WTC11 (cell line): Measurements from ENCODE around the gene SLCO2A1. TPM values are rescaled to one million over a fixed set of nuclear protein-coding genes. Genes with fewer than 3 reads are reported as not detected.

Experiments
- ATAC-seq: fragments of 200-7000 bp; cut with Tn5 transposase; 2 replicates; pipeline ENCODE4 v1.10.0; 2021; ENCODE audit warnings: mild to moderate bottlenecking, moderate library complexity
- CTCF ChIA-PET: fragments of 300-600 bp; sonication (Branson Sonifier 250); formaldehyde crosslinking; loops from one replicate; lab custom pipeline; 2021; ENCODE audit warnings: antibody characterized with exemption; lab: Charles Lee
- POLR2A ChIA-PET: fragments of 350-600 bp; sonication (Branson Sonifier 250); formaldehyde crosslinking; loops from one replicate; lab custom pipeline; 2021; ENCODE audit warnings: antibody characterized with exemption; lab: Charles Lee
- DNase-seq: peaks from one replicate; pipeline ENCODE4 v3.0.0; 2021; ENCODE audit warnings: low spot score
- H3K27ac Mint-ChIP-seq: 2 replicates; pipeline ENCODE4 v1.8.0; 2021; ENCODE audit warnings: mixed read lengths
- H3K27me3 Mint-ChIP-seq: 2 replicates; pipeline ENCODE4 v1.8.0; 2021; ENCODE audit warnings: low read depth, mild to moderate bottlenecking, moderate library complexity, mixed read lengths
- H3K36me3 Mint-ChIP-seq: 2 replicates; pipeline ENCODE4 v1.8.0; 2021; ENCODE audit warnings: mixed read lengths
- H3K4me1 Mint-ChIP-seq: 2 replicates; pipeline ENCODE4 v1.8.0; 2022; ENCODE audit warnings: mixed read lengths
- H3K4me3 Mint-ChIP-seq: 2 replicates; pipeline ENCODE4 v1.8.0; 2021; ENCODE audit warnings: mild to moderate bottlenecking, moderate library complexity, mixed read lengths
- H3K9me3 Mint-ChIP-seq: 2 replicates; pipeline ENCODE4 v1.8.0; 2021; ENCODE audit warnings: mixed read lengths
- CREM ChIP-seq: sonication (generic); formaldehyde crosslinking; IDR thresholded peaks from 2 replicates; pipeline ENCODE4 v1.8.1; 2022; ENCODE audit warnings: mild to moderate bottlenecking, missing genetic modification reagents, moderate library complexity
- E2F5 ChIP-seq: sonication (generic); formaldehyde crosslinking; IDR thresholded peaks from 2 replicates; pipeline ENCODE4 v1.8.1; 2022; ENCODE audit warnings: mild to moderate bottlenecking, moderate library complexity, missing genetic modification reagents
- ESRRA ChIP-seq: sonication (generic); formaldehyde crosslinking; IDR thresholded peaks from 2 replicates; pipeline ENCODE4 v1.8.1; 2022; ENCODE audit warnings: mild to moderate bottlenecking, missing genetic modification reagents, borderline replicate concordance
- FOXP4 ChIP-seq: sonication (generic); formaldehyde crosslinking; IDR thresholded peaks from 2 replicates; pipeline ENCODE4 v1.8.0; 2022; ENCODE audit warnings: mild to moderate bottlenecking, missing genetic modification reagents
- GABPB1 ChIP-seq: sonication (generic); formaldehyde crosslinking; IDR thresholded peaks from 2 replicates; pipeline ENCODE4 v1.8.1; 2023; ENCODE audit warnings: mild to moderate bottlenecking, missing genetic modification reagents
- GTF2I ChIP-seq: fragments of 250-450 bp; sonication (Bioruptor Pico); conservative IDR thresholded peaks from 2 replicates; pipeline ENCODE4 v1.4.0; 2021; ENCODE audit warnings: mild to moderate bottlenecking
- JAZF1 ChIP-seq: fragments of 250-450 bp; sonication (Bioruptor Pico); IDR thresholded peaks from 2 replicates; pipeline ENCODE4 v1.9.0; 2021; ENCODE audit warnings: moderate library complexity, mild to moderate bottlenecking, inconsistent platforms
- JUN ChIP-seq: sonication (generic); formaldehyde crosslinking; IDR thresholded peaks from 2 replicates; pipeline ENCODE4 v1.8.0; 2023; ENCODE audit warnings: mild to moderate bottlenecking, missing genetic modification reagents
- MAX ChIP-seq: sonication (generic); formaldehyde crosslinking; IDR thresholded peaks from 2 replicates; pipeline ENCODE4 v1.8.0; 2022; ENCODE audit warnings: mild to moderate bottlenecking, missing genetic modification reagents
- NR1H2 ChIP-seq: sonication (generic); formaldehyde crosslinking; IDR thresholded peaks from 2 replicates; pipeline ENCODE4 v1.9.0; 2021; ENCODE audit warnings: mild to moderate bottlenecking, moderate library complexity, missing genetic modification reagents
- NR2C2 ChIP-seq: sonication (generic); formaldehyde crosslinking; IDR thresholded peaks from 2 replicates; pipeline ENCODE4 v1.8.0; 2022; ENCODE audit warnings: mild to moderate bottlenecking, missing genetic modification reagents
- OVOL2 ChIP-seq: fragments of 250-450 bp; sonication (Bioruptor Pico); IDR thresholded peaks from 2 replicates; pipeline ENCODE4 v1.9.0; 2021; ENCODE audit warnings: mild to moderate bottlenecking, borderline replicate concordance
- RELA ChIP-seq: sonication (generic); formaldehyde crosslinking; IDR thresholded peaks from 2 replicates; pipeline ENCODE4 v1.8.1; 2022; ENCODE audit warnings: missing genetic modification reagents, mild to moderate bottlenecking, borderline replicate concordance
- SMAD4 ChIP-seq: sonication (generic); formaldehyde crosslinking; IDR thresholded peaks from 2 replicates; pipeline ENCODE4 v1.8.0; 2022; ENCODE audit warnings: mild to moderate bottlenecking, missing genetic modification reagents
- SOX15 ChIP-seq: fragments of 250-450 bp; sonication (Bioruptor Pico); IDR thresholded peaks from 2 replicates; pipeline ENCODE4 v1.9.0; 2021; ENCODE audit warnings: mild to moderate bottlenecking
- TEAD4 ChIP-seq: sonication (generic); formaldehyde crosslinking; IDR thresholded peaks from 2 replicates; pipeline ENCODE4 v1.8.0; 2022; ENCODE audit warnings: mild to moderate bottlenecking, missing genetic modification reagents
- ZNF423 ChIP-seq: fragments of 250-450 bp; sonication (Bioruptor Pico); IDR thresholded peaks from 2 replicates; pipeline ENCODE4 v2.1.2; 2022; ENCODE audit warnings: mild to moderate bottlenecking, moderate library complexity
- total RNA-seq: library from RNA; stranded (reverse); gene quantifications from 3 replicates; pipeline ENCODE4 v1.2.3, GENCODE V29; 2021
- TF ChIP-seq, protein P1 (sequence below): sonication (generic); formaldehyde crosslinking; IDR thresholded peaks from 2 replicates; pipeline ENCODE4 v1.8.0; 2022; ENCODE audit warnings: mild to moderate bottlenecking, missing genetic modification reagents
- TF ChIP-seq, protein P2 (sequence below): fragments of 250-450 bp; sonication (Bioruptor Pico); IDR thresholded peaks from 2 replicates; pipeline ENCODE4 v1.8.0; 2021; ENCODE audit warnings: mild to moderate bottlenecking

SLCO2A1 gene
- total RNA-seq, 1 experiment from 2014 or later: 3.3 TPM

DNA sequence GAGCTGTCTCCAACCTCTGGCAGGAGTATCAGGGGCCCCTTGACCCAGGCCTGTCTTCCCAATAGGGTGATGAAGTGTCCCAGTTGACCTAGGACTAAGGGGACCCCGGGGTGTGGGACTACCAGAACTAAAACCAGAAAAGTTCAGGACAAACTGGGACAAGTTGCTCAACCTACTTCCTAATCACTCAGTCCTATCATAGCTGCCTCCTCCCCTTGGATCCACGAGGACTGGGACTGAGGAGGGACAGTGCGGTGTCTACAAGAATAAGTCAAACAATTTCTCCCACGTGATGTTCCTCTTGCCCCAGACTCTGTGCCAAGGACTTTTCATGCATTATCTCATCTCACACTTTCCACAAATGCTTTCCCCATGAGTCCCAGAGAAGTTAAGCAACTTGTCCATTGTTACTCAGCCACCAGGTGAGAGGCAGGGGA lies 49.4 kb upstream of the SLCO2A1 start (continued):
- TF ChIP-seq GTF2I (no peak), RELA (CRISPR knock-in tag) (no peak), SMAD4 (CRISPR knock-in tag) (no peak), SOX15 (CRISPR knock-in tag) (no peak), NR1H2 (CRISPR knock-in tag) (no peak)
- TF ChIP-seq, all 79 proteins: peak for 0

DNA sequence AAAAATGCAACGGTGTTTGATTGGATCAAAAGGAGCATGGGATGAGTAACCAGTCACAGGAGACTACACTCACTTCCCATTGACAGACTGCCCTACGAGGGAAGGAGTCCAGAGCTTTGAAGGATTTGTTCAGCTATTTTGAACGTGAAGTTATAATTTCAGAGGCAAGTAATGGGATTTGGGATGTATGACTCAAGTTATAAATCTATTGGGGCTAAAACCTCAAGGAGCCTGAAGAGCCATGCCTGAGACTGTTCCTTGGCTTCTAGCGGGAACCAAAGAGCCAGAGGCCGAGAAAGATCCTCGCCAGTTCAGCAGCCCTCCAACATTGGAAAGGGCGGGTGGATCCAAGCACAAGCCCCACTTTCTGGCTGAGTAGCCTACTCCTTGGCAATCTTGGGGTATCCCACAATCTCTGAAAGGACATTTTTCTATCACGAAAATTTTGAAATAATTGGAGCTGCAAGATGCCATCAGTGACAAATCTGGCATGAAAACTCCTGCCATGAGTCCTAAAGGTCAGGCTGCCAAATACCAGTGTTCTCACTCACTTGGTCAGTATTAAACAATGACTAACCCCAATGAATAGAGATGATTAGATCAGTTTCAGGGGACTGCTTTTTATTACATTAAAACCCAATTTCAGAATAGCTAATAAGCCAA lies 48.6 kb upstream of the SLCO2A1 start:
- ChIA-PET CTCF (no interaction called here), POLR2A (no interaction called here)
- ATAC-seq (no peak), DNase-seq (no peak)
- Mint-ChIP-seq H3K36me3 (peaks cover 13% of the 10 kb centered on the region), H3K4me3 (no peak overlapping the region), H3K9me3 (peaks cover 28% of the 10 kb centered on the region), H3K4me1 (no peaks in the 10 kb centered on the region), H3K27me3 (no peaks in the 10 kb centered on the region; the same call in 1 of the 2 replicates), H3K27ac (no peak overlapping the region)
- TF ChIP-seq FOXP4 (CRISPR knock-in tag) (no peak), CREM (CRISPR knock-in tag) (no peak), GABPB1 (CRISPR knock-in tag) (no peak), E2F5 (no peak), MAX (CRISPR knock-in tag) (no peak), OVOL2 (no peak)
- TF ChIP-seq, protein P1, sequence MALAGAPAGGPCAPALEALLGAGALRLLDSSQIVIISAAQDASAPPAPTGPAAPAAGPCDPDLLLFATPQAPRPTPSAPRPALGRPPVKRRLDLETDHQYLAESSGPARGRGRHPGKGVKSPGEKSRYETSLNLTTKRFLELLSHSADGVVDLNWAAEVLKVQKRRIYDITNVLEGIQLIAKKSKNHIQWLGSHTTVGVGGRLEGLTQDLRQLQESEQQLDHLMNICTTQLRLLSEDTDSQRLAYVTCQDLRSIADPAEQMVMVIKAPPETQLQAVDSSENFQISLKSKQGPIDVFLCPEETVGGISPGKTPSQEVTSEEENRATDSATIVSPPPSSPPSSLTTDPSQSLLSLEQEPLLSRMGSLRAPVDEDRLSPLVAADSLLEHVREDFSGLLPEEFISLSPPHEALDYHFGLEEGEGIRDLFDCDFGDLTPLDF: no peak
- TF ChIP-seq, protein P2, sequence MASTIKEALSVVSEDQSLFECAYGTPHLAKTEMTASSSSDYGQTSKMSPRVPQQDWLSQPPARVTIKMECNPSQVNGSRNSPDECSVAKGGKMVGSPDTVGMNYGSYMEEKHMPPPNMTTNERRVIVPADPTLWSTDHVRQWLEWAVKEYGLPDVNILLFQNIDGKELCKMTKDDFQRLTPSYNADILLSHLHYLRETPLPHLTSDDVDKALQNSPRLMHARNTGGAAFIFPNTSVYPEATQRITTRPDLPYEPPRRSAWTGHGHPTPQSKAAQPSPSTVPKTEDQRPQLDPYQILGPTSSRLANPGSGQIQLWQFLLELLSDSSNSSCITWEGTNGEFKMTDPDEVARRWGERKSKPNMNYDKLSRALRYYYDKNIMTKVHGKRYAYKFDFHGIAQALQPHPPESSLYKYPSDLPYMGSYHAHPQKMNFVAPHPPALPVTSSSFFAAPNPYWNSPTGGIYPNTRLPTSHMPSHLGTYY (CRISPR knock-in tag): no peak

DNA sequence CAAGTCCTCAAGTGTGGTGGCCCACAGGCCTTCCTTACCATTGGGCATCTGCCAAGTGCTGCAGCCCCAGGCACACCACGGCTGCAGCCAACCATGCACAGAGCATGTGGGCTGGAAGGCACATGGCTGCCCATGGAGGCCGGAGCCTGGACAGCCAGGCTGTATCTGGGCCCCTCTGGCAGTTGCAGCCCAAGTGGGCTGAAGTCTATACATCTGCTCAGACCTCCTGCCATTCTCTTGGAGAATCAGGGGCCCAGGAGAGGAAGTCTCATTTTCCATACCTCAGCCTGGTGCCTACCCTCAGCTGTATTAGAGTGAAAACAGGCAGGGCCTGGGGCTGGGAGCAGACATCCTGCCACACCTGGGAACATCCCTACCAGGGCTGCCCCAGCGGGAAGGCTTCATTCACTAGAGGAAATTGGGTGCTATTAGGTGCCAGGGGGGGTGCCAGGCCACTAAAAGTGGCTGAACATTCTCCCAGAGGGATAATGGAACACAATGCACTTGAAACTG lies 48.0 kb upstream of the SLCO2A1 start:
- ATAC-seq (no peak), DNase-seq (no peak)
- Mint-ChIP-seq H3K27me3 (no peaks in the 10 kb centered on the region; the same call in 1 of the 2 replicates), H3K9me3 (peaks cover 28% of the 10 kb centered on the region), H3K4me3 (no peak overlapping the region), H3K36me3 (peaks cover 13% of the 10 kb centered on the region), H3K27ac (no peak overlapping the region), H3K4me1 (no peaks in the 10 kb centered on the region)
- TF ChIP-seq ZNF423 (CRISPR knock-in tag): no peak
- TF ChIP-seq NR2C2 (CRISPR knock-in tag): no peak
- no peak for TF ChIP-seq NR1H2 (CRISPR knock-in tag)
- no peak for TF ChIP-seq SOX15 (CRISPR knock-in tag)
- TF ChIP-seq JAZF1 (CRISPR knock-in tag): no peak
- TF ChIP-seq FOXP4 (CRISPR knock-in tag): no peak
- TF ChIP-seq TEAD4 (CRISPR knock-in tag): no peak
- no peak for TF ChIP-seq RELA (CRISPR knock-in tag)
- TF ChIP-seq ESRRA (CRISPR knock-in tag): no peak
- no peak for TF ChIP-seq JUN (CRISPR knock-in tag)
- ChIA-PET POLR2A (no interaction called here), CTCF (no interaction called here)
